OCI-LY1 (cell line): ENCODE data around the gene XPO1.

Experiments used
- EZH2 ChIP-seq: fragments of 200-600 bp; sonication (generic), shearing (Covaris generic); IDR thresholded peaks from 2 replicates; pipeline ENCODE4 v1.8.0; 2017; ENCODE audit warnings: borderline replicate concordance, mixed run types, mild to moderate bottlenecking, antibody characterized with exemption, low read length, moderate library complexity, mixed read lengths
- TF ChIP-seq, protein P1 (sequence below): fragments of 200-600 bp; sonication (generic), shearing (Covaris generic); IDR thresholded peaks from 2 replicates; pipeline ENCODE4 v1.5.1; 2017; ENCODE audit warnings: mild to moderate bottlenecking, antibody characterized with exemption, low read length, moderate library complexity, mixed read lengths

DNA sequence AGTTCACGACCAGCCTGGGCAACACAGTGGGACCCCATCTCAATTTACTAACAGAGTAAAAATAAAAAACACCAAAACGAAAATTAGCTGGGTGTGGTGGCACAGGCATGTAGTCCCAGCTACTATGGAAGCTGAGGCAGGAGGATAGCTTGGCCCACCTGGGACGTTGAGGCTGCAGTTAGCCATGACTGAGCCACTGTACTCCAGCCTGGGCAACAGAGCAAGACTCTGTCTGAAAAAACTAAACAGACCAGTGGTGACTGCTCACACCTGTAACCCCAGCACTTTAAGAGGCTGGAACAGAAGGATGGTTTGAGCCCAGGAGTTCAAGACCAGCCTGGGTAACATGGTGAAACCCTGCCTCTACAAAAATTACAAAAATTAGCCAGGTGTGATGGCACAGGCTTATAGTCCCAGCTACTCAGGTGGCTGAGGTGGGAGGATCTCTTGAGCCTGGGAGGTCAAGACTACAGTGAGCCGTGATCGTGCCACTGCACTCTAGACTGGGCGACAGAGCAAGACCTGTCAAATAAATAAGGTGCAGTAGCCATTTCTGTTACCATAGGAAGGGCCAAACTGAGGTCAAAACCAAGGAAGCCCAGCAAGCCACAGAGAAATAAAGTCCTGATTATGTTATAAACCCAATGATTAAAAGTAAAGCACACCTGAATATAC, 81.3 kb downstream of the XPO1 start:
- TF ChIP-seq, protein P1, sequence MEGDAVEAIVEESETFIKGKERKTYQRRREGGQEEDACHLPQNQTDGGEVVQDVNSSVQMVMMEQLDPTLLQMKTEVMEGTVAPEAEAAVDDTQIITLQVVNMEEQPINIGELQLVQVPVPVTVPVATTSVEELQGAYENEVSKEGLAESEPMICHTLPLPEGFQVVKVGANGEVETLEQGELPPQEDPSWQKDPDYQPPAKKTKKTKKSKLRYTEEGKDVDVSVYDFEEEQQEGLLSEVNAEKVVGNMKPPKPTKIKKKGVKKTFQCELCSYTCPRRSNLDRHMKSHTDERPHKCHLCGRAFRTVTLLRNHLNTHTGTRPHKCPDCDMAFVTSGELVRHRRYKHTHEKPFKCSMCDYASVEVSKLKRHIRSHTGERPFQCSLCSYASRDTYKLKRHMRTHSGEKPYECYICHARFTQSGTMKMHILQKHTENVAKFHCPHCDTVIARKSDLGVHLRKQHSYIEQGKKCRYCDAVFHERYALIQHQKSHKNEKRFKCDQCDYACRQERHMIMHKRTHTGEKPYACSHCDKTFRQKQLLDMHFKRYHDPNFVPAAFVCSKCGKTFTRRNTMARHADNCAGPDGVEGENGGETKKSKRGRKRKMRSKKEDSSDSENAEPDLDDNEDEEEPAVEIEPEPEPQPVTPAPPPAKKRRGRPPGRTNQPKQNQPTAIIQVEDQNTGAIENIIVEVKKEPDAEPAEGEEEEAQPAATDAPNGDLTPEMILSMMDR, result no peak
- no peak for TF ChIP-seq EZH2
